Muscle layer of colon (tissue), 2 donors: ENCODE data around the gene B4GAT1.

ENCODE experiments used
- H3K27ac ChIP-seq: one replicate; pipeline ENCODE4 v1.7.0; 2013; ENCODE audit warnings: low read depth, mild to moderate bottlenecking, low read length, moderate library complexity
- H3K27me3 ChIP-seq, 2 donors: one replicate each; pipeline ENCODE4 v1.7.0; 2013; ENCODE audit warnings: low read length in 2 of 2, mild to moderate bottlenecking in 2 of 2; ENCODE audit not compliant: insufficient read depth in 2 of 2, control insufficient read depth in 1 of 2
- H3K36me3 ChIP-seq: one replicate; pipeline ENCODE4 v1.7.0; 2013; ENCODE audit warnings: mild to moderate bottlenecking, low read length; ENCODE audit not compliant: insufficient read depth
- H3K4me1 ChIP-seq: one replicate; pipeline ENCODE4 v1.7.0; 2013; ENCODE audit warnings: mild to moderate bottlenecking, low read length; ENCODE audit not compliant: insufficient read depth
- H3K4me3 ChIP-seq, 2 donors: one replicate each; pipeline ENCODE4 v1.7.0; 2013; ENCODE audit warnings: low read length in 2 of 2, low read depth in 1 of 2, mild to moderate bottlenecking in 1 of 2, moderate library complexity in 1 of 2
- H3K9ac ChIP-seq: one replicate; pipeline ENCODE4 v1.7.0; 2013; ENCODE audit warnings: low read length
- H3K9me3 ChIP-seq: one replicate; pipeline ENCODE4 v1.7.0; 2013; ENCODE audit warnings: mild to moderate bottlenecking, low read length
- donor health status: abdominal sarcoma.
- donor health status: Adenocarcinoma of cecum.

Gene B4GAT1

GRCh38 chr11:66309475-66309874 lies 38.0 kb downstream of the B4GAT1 start:
- H3K9me3 ChIP-seq, result no peaks in the 10 kb centered on the region
- no peaks in the 10 kb centered on the region for H3K27me3 ChIP-seq
- no peak overlapping the region for H3K27ac ChIP-seq
- H3K9ac ChIP-seq, result no peak overlapping the region
- no peak overlapping the region for H3K4me3 ChIP-seq
- peaks cover 16% of the 10 kb centered on the region for H3K4me1 ChIP-seq
- no peaks in the 10 kb centered on the region for H3K36me3 ChIP-seq

- Histone ChIP-seq H3K27me3 (no peaks in the 10 kb centered on the region), H3K4me1 (no peaks in the 10 kb centered on the region), H3K9ac (no peak overlapping the region), H3K9me3 (no peaks in the 10 kb centered on the region), H3K36me3 (no peaks in the 10 kb centered on the region), H3K4me3 (no peak overlapping the region), H3K27ac (no peak overlapping the region)
Measured at GRCh38 chr11:66302656-66303055, 44.8 kb downstream of the B4GAT1 start.

- H3K9me3 ChIP-seq, result no peaks in the 10 kb centered on the region
- no peak overlapping the region for H3K9ac ChIP-seq
- no peak overlapping the region for H3K4me3 ChIP-seq
- peaks cover 0 to 14% of the 10 kb centered on the region in 2 donors for H3K27me3 ChIP-seq
- H3K27ac ChIP-seq, result no peak overlapping the region
- no peaks in the 10 kb centered on the region for H3K36me3 ChIP-seq
- no peaks in the 10 kb centered on the region for H3K4me1 ChIP-seq
Measured at GRCh38 chr11:66299186-66299585, 48.2 kb downstream of the B4GAT1 start.

- Histone ChIP-seq H3K9me3 (no peaks in the 10 kb centered on the region), H3K4me1 (no peaks in the 10 kb centered on the region), H3K36me3 (no peaks in the 10 kb centered on the region)
Measured at GRCh38 chr11:66297610-66298009, 49.8 kb downstream of the B4GAT1 start.

More at GRCh38 chr11:66297610-66298009, 49.8 kb downstream of the B4GAT1 start:
- Histone ChIP-seq H3K9ac (no peak overlapping the region), H3K4me3 (no peak overlapping the region), H3K27me3 (peaks cover 8 to 26% of the 10 kb centered on the region in 2 donors), H3K27ac (no peak overlapping the region)
